ENCODE data around the gene MYOG. TPM values are rescaled to one million over a fixed set of nuclear protein-coding genes. Genes with fewer than 3 reads are reported as not detected.

Gene MYOG
- total and polyA plus RNA-seq, 8 donors = 0.13 TPM; not detected in 7

GRCh38 chr1:203078478-203078877 is 7.3 kb downstream of the MYOG start:
- intact Hi-C loops (cut with DNase I) = no loop called here
- no peak for DNase-seq
- H3K36me3 ChIP-seq = no peaks in the 10 kb centered on the region
- H3K27ac ChIP-seq = no peak overlapping the region
- H3K27me3 ChIP-seq = peaks cover 5 to 35% of the 10 kb centered on the region in 2 donors
- H3K4me3 ChIP-seq = no peak overlapping the region
- ATAC-seq = no peak
- no peaks in the 10 kb centered on the region for H3K9me3 ChIP-seq
- no peak for TF ChIP-seq CTCF (IDR thresholded peaks at IDR 0.05)
- H3K4me1 ChIP-seq = peaks cover 0 to 17% of the 10 kb centered on the region in 2 donors

DNA sequence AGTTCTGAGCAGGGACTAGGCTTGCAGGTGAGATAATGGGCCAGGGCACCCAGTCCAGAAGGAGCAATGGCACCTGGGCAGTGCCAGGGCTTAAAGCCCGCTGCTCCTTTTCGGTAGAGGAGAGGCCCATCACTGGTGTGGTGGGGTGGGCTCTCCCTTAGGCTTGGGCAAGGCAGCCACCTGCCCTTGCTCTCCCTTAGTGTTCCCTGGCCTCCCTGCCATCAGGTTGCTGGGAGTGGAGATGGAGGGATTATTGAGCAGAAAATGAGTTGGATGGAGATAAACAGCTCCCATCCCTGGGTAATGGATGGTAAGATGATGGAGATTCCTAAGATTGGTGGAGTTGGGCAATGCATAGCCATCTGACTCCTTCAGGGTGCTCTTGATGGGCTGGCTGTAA is 7.9 kb downstream of the MYOG start:
- ATAC-seq (no peak), DNase-seq (no peak)
- Histone ChIP-seq H3K4me1 (peaks cover 0 to 17% of the 10 kb centered on the region in 2 donors), H3K27me3 (peaks cover 5 to 35% of the 10 kb centered on the region in 2 donors), H3K36me3 (no peaks in the 10 kb centered on the region), H3K9me3 (no peaks in the 10 kb centered on the region), H3K4me3 (no peak overlapping the region), H3K27ac (no peak overlapping the region)
- intact Hi-C loops (cut with DNase I) = no loop called here
- no peak for TF ChIP-seq CTCF (IDR thresholded peaks at IDR 0.05)

GRCh38 chr1:203077367-203077766 is 8.4 kb downstream of the MYOG start:
- Histone ChIP-seq H3K36me3 (peaks cover 0 to 2% of the 10 kb centered on the region in 2 donors), H3K27me3 (peaks cover 5 to 35% of the 10 kb centered on the region in 2 donors), H3K4me1 (peaks cover 0 to 17% of the 10 kb centered on the region in 2 donors), H3K9me3 (no peaks in the 10 kb centered on the region), H3K27ac (no peak overlapping the region), H3K4me3 (no peak overlapping the region)
- ATAC-seq (no peak), DNase-seq (no peak)
- intact Hi-C loops (cut with DNase I) = no loop called here
- TF ChIP-seq CTCF (IDR thresholded peaks at IDR 0.05) = no peak

- peak; percentile 55 for ATAC-seq
- H3K4me1 ChIP-seq = peaks cover 0 to 17% of the 10 kb centered on the region in 2 donors
- DNase-seq = peak in 1 of 4 donors; percentile 83
- H3K4me3 ChIP-seq = peak overlapping the region; percentile 10 to 54
- H3K36me3 ChIP-seq = peaks cover 0 to 4% of the 10 kb centered on the region in 2 donors
- TF ChIP-seq CTCF (IDR thresholded peaks at IDR 0.05) = no peak
- no peak overlapping the region for H3K27ac ChIP-seq
- H3K9me3 ChIP-seq = no peaks in the 10 kb centered on the region
- intact Hi-C loops (cut with DNase I) = no loop called here
- H3K27me3 ChIP-seq = peaks cover 5 to 35% of the 10 kb centered on the region in 2 donors
Measured at GRCh38 chr1:203076031-203076511, 9.7 kb downstream of the MYOG start.

- no peak for TF ChIP-seq CTCF (IDR thresholded peaks at IDR 0.05)
- H3K27ac ChIP-seq = no peak overlapping the region
- H3K27me3 ChIP-seq = peaks cover 5 to 35% of the 10 kb centered on the region in 2 donors
- H3K36me3 ChIP-seq = peaks cover 0 to 4% of the 10 kb centered on the region in 2 donors
- peak; percentile 66 for ATAC-seq
- H3K4me3 ChIP-seq = peak overlapping the region; percentile 10 to 54
- DNase-seq = peak in 3 of 4 donors; percentile 6 to 81 (median 28)
- intact Hi-C loops (cut with DNase I) = no loop called here
- peaks cover 0 to 18% of the 10 kb centered on the region in 2 donors for H3K4me1 ChIP-seq
- no peaks in the 10 kb centered on the region for H3K9me3 ChIP-seq
Measured at GRCh38 chr1:203075236-203076030, 10.4 kb downstream of the MYOG start.

Data from left lung (tissue), 10 donors.